HepG2 (cell line): Measurements from ENCODE around the gene CNTFR. TPM values are rescaled to one million over a fixed set of nuclear protein-coding genes. Genes with fewer than 3 reads are reported as not detected.

ENCODE experiments used
- BORCS8-MEF2B ChIP-seq: sonication (generic); formaldehyde crosslinking; IDR thresholded peaks from 2 replicates; pipeline ENCODE4 v1.8.0; 2022; ENCODE audit warnings: mild to moderate bottlenecking, missing genetic modification reagents
- FOSL2 ChIP-seq: sonication (generic); formaldehyde crosslinking; IDR thresholded peaks from 2 replicates; pipeline ENCODE4 v1.4.0; 2020; ENCODE audit warnings: missing genetic modification reagents
- FOXK1 ChIP-seq: sonication (generic); formaldehyde crosslinking; IDR thresholded peaks from 2 replicates; pipeline ENCODE4 v1.4.0; 2020; ENCODE audit warnings: low read depth, missing genetic modification reagents, borderline replicate concordance
- HDAC2 ChIP-seq: sonication (generic); formaldehyde crosslinking; IDR thresholded peaks from 2 replicates; pipeline ENCODE4 v1.4.0; 2020; ENCODE audit warnings: missing genetic modification reagents
- HMG20B ChIP-seq: conservative IDR thresholded peaks from 2 replicates; pipeline ENCODE4 v1.6.1; 2016; ENCODE audit warnings: missing genetic modification reagents, missing compliant biosample characterization
- MLLT10 ChIP-seq: sonication (generic); formaldehyde crosslinking; IDR thresholded peaks from 2 replicates; pipeline ENCODE4 v1.4.0; 2020; ENCODE audit warnings: missing genetic modification reagents
- NFIC ChIP-seq: IDR thresholded peaks from 2 replicates; pipeline ENCODE4 v1.6.1; 2012; ENCODE audit warnings: mild to moderate bottlenecking, low read length, inconsistent platforms
- PAX8 ChIP-seq: sonication (generic); formaldehyde crosslinking; IDR thresholded peaks from 2 replicates; pipeline ENCODE4 v1.8.0; 2022; ENCODE audit warnings: mild to moderate bottlenecking, missing genetic modification reagents, borderline replicate concordance
- RXRB ChIP-seq: IDR thresholded peaks from 2 replicates; pipeline ENCODE4 v1.6.1; 2016; ENCODE audit warnings: borderline replicate concordance, missing genetic modification reagents, missing compliant biosample characterization
- SNAPC2 ChIP-seq: sonication (generic); formaldehyde crosslinking; IDR thresholded peaks from 2 replicates; pipeline ENCODE4 v1.8.1; 2022; ENCODE audit warnings: mild to moderate bottlenecking, missing genetic modification reagents
- SPEN ChIP-seq: sonication (generic); formaldehyde crosslinking; IDR thresholded peaks from 2 replicates; pipeline ENCODE4 v1.5.1; 2020; ENCODE audit warnings: low read depth, mild to moderate bottlenecking, missing genetic modification reagents
- ZFYVE20 ChIP-seq: sonication (generic); formaldehyde crosslinking; IDR thresholded peaks from 2 replicates; pipeline ENCODE4 v1.8.0; 2023; ENCODE audit warnings: low read depth, mild to moderate bottlenecking, moderate library complexity, missing genetic modification reagents, borderline replicate concordance
- ZKSCAN5 ChIP-seq: sonication (generic); formaldehyde crosslinking; IDR thresholded peaks from 2 replicates; pipeline ENCODE4 v1.5.1; 2020; ENCODE audit warnings: mild to moderate bottlenecking, missing genetic modification reagents
- ZNF12 ChIP-seq: sonication (generic); formaldehyde crosslinking; IDR thresholded peaks from 2 replicates; pipeline ENCODE4 v1.5.0; 2020; ENCODE audit warnings: missing genetic modification reagents
- ZNF549 ChIP-seq: sonication (generic); formaldehyde crosslinking; IDR thresholded peaks from 2 replicates; pipeline ENCODE4 v1.5.0; 2020; ENCODE audit warnings: missing genetic modification reagents
- ZNF557 ChIP-seq: sonication (generic); formaldehyde crosslinking; IDR thresholded peaks from 2 replicates; pipeline ENCODE4 v1.4.0; 2020; ENCODE audit warnings: missing genetic modification reagents
- ZNF605 ChIP-seq: sonication (generic); formaldehyde crosslinking; IDR thresholded peaks from 2 replicates; pipeline ENCODE4 v1.8.0; 2022; ENCODE audit warnings: mild to moderate bottlenecking, missing genetic modification reagents
- polyA plus RNA-seq, 8 experiments: library from polyadenylated mRNA; depleted of rRNA in 3 of 8; stranded (reverse) in 7 of 8; unstranded in 1 of 8; fragments of >200 nt; fragmentation: Illumina TruSeq in 4 of 8; extraction: Trizol in 4 of 8; gene quantifications; 2 replicates each; pipeline versions ENCODE4 v1.2.1 to v1.2.3, GENCODE V29; 2011 to 2016; ENCODE audit warnings: low read depth in 4 of 8, missing spikeins in 1 of 8, mixed read lengths in 1 of 8; ENCODE audit not compliant: insufficient read depth in 1 of 8
- total RNA-seq, 5 experiments: library from RNA; depleted of rRNA; stranded (reverse); fragments of >200 nt; fragmentation: Illumina TruSeq; extraction: Trizol; gene quantifications; 2 replicates each; pipeline ENCODE4 v1.2.3, GENCODE V29; 2016; ENCODE audit warnings: low read depth in 1 of 5
- TF ChIP-seq, protein P1 (sequence below): sonication (generic); formaldehyde crosslinking; IDR thresholded peaks from 2 replicates; pipeline ENCODE4 v1.4.0; 2020; ENCODE audit warnings: missing genetic modification reagents; ENCODE audit errors: not compliant biosample characterization
- TF ChIP-seq, protein P2 (sequence below): sonication (generic); formaldehyde crosslinking; IDR thresholded peaks from 2 replicates; pipeline ENCODE4 v1.5.1; 2020; ENCODE audit warnings: mild to moderate bottlenecking, moderate library complexity, missing genetic modification reagents
- TF ChIP-seq, protein P3 (sequence below): sonication (generic); formaldehyde crosslinking; IDR thresholded peaks from 2 replicates; pipeline ENCODE4 v1.5.0; 2020; ENCODE audit warnings: missing genetic modification reagents
- TF ChIP-seq, protein P4 (sequence below): sonication (generic); formaldehyde crosslinking; IDR thresholded peaks from 2 replicates; pipeline ENCODE4 v1.5.1; 2020; ENCODE audit warnings: mild to moderate bottlenecking, missing genetic modification reagents, moderate library complexity
- TF ChIP-seq, protein P5 (sequence below): sonication (generic); formaldehyde crosslinking; IDR thresholded peaks from 2 replicates; pipeline ENCODE4 v1.4.0; 2020; ENCODE audit warnings: mild to moderate bottlenecking, missing genetic modification reagents
- TF ChIP-seq, protein P6 (sequence below): sonication (generic); formaldehyde crosslinking; IDR thresholded peaks from 2 replicates; pipeline ENCODE4 v1.4.0; 2020; ENCODE audit warnings: mild to moderate bottlenecking, missing genetic modification reagents

Gene CNTFR
- total and polyA plus RNA-seq, 2 of the 13 experiments (the other 11 are each of a cell fraction or from before 2014, with no cell fraction given): not detected

DNA sequence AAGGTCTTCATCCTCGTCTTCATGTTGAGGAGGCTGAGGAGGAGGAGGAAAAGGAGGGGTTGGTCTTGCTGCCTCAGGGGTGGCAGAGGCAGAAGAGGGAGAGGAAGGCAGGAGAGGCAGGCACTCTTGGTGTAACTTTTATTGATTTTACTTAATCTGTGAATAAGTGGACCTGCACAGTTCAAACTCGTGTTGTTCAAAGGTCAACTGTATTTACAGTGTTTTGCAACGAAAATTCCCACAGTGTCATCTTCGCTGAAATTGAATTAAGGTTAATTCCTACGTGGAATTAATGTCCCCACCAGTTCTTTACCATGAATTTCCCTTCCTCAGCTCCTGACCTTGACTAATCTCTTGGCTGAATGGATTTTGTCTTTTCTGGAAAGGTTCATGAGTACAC is 45.5 kb downstream of the CNTFR start (continued):
- TF ChIP-seq RXRB (CRISPR knock-in tag) (peak; percentile 59; the same call in 1 of the 2 replicates), FOSL2 (CRISPR knock-in tag) (peak; percentile 49), HDAC2 (CRISPR knock-in tag) (peak; percentile 46; the same call in 1 of the 2 replicates), NFIC (peak; percentile 56; the same call in 1 of the 2 replicates), ZFYVE20 (CRISPR knock-in tag) (no peak), SPEN (CRISPR knock-in tag) (no peak), PAX8 (CRISPR knock-in tag) (no peak), ZNF557 (CRISPR knock-in tag) (no peak), ZKSCAN5 (CRISPR knock-in tag) (no peak), ZNF549 (no peak), ZNF605 (CRISPR knock-in tag) (no peak), BORCS8-MEF2B (CRISPR knock-in tag) (no peak), FOXK1 (CRISPR knock-in tag) (peak; percentile 47; the same call in 1 of the 2 replicates), ZNF12 (CRISPR knock-in tag) (no peak), MLLT10 (CRISPR knock-in tag) (no peak), SNAPC2 (CRISPR knock-in tag) (no peak), HMG20B (no peak)
- TF ChIP-seq, protein P1, sequence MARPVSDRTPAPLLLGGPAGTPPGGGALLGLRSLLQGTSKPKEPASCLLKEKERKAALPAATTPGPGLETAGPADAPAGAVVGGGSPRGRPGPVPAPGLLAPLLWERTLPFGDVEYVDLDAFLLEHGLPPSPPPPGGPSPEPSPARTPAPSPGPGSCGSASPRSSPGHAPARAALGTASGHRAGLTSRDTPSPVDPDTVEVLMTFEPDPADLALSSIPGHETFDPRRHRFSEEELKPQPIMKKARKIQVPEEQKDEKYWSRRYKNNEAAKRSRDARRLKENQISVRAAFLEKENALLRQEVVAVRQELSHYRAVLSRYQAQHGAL: no peak
- TF ChIP-seq, protein P2, sequence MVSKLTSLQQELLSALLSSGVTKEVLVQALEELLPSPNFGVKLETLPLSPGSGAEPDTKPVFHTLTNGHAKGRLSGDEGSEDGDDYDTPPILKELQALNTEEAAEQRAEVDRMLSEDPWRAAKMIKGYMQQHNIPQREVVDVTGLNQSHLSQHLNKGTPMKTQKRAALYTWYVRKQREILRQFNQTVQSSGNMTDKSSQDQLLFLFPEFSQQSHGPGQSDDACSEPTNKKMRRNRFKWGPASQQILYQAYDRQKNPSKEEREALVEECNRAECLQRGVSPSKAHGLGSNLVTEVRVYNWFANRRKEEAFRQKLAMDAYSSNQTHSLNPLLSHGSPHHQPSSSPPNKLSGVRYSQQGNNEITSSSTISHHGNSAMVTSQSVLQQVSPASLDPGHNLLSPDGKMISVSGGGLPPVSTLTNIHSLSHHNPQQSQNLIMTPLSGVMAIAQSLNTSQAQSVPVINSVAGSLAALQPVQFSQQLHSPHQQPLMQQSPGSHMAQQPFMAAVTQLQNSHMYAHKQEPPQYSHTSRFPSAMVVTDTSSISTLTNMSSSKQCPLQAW (CRISPR knock-in tag): no peak
- TF ChIP-seq, protein P3, sequence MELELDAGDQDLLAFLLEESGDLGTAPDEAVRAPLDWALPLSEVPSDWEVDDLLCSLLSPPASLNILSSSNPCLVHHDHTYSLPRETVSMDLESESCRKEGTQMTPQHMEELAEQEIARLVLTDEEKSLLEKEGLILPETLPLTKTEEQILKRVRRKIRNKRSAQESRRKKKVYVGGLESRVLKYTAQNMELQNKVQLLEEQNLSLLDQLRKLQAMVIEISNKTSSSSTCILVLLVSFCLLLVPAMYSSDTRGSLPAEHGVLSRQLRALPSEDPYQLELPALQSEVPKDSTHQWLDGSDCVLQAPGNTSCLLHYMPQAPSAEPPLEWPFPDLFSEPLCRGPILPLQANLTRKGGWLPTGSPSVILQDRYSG (CRISPR knock-in tag): no peak
- TF ChIP-seq, protein P4, sequence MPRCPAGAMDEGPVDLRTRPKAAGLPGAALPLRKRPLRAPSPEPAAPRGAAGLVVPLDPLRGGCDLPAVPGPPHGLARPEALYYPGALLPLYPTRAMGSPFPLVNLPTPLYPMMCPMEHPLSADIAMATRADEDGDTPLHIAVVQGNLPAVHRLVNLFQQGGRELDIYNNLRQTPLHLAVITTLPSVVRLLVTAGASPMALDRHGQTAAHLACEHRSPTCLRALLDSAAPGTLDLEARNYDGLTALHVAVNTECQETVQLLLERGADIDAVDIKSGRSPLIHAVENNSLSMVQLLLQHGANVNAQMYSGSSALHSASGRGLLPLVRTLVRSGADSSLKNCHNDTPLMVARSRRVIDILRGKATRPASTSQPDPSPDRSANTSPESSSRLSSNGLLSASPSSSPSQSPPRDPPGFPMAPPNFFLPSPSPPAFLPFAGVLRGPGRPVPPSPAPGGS (CRISPR knock-in tag): no peak
- TF ChIP-seq, protein P5, sequence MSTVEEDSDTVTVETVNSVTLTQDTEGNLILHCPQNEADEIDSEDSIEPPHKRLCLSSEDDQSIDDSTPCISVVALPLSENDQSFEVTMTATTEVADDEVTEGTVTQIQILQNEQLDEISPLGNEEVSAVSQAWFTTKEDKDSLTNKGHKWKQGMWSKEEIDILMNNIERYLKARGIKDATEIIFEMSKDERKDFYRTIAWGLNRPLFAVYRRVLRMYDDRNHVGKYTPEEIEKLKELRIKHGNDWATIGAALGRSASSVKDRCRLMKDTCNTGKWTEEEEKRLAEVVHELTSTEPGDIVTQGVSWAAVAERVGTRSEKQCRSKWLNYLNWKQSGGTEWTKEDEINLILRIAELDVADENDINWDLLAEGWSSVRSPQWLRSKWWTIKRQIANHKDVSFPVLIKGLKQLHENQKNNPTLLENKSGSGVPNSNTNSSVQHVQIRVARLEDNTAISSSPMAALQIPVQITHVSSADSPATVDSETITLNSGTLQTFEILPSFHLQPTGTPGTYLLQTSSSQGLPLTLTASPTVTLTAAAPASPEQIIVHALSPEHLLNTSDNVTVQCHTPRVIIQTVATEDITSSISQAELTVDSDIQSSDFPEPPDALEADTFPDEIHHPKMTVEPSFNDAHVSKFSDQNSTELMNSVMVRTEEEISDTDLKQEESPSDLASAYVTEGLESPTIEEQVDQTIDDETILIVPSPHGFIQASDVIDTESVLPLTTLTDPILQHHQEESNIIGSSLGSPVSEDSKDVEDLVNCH (CRISPR knock-in tag): no peak
- TF ChIP-seq, protein P6, sequence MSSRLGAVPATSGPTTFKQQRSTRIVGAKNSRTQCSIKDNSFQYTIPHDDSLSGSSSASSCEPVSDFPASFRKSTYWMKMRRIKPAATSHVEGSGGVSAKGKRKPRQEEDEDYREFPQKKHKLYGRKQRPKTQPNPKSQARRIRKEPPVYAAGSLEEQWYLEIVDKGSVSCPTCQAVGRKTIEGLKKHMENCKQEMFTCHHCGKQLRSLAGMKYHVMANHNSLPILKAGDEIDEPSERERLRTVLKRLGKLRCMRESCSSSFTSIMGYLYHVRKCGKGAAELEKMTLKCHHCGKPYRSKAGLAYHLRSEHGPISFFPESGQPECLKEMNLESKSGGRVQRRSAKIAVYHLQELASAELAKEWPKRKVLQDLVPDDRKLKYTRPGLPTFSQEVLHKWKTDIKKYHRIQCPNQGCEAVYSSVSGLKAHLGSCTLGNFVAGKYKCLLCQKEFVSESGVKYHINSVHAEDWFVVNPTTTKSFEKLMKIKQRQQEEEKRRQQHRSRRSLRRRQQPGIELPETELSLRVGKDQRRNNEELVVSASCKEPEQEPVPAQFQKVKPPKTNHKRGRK (CRISPR knock-in tag): no peak
